ENCODE results near the gene TMEM131. TPM values are rescaled to one million over a fixed set of nuclear protein-coding genes. Genes with fewer than 3 reads are reported as not detected.

Gene TMEM131
- polyA plus RNA-seq, 10 donors, result 37.2 to 58.2 (median 44.1) TPM

DNA sequence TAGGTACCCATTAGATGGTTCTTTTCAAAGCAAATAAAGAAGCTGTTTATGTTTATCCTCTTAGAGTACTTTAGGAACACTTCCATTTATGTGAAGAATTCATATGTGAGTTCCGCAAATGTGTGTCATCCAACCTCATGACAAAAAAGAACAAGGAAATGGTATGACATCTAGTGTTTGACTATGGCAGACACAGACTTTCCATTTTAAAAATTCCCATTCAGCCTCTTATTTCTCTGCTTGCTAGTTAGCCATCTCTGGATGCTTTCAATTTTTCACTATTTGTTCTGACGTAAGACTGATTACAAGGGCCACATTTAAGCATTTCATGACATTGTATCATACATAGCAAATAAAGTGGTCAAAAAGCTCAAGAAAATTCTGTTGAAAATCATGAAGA, 179.3 kb downstream of the TMEM131 start:
- DNase-seq, result no peak

DNA sequence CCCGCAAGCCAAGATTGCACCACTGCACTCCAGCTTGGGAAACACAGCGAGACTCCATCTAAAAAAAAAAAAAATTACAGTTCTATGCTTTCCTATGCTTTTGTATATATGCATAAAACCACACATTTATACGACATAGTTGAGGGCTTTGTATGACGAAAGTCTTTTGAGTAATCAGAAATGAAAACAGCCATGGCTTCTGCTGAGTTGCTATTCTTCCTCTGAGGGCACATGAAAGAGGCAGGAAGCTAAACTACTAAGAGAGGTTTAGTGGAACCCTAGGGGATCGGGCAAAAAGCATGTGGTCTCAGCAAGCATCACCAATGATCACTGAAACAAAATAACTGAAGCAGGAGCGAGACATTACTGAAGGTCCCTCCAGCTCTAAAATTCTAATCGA, 182.8 kb downstream of the TMEM131 start:
- DNase-seq, result no peak

DNA sequence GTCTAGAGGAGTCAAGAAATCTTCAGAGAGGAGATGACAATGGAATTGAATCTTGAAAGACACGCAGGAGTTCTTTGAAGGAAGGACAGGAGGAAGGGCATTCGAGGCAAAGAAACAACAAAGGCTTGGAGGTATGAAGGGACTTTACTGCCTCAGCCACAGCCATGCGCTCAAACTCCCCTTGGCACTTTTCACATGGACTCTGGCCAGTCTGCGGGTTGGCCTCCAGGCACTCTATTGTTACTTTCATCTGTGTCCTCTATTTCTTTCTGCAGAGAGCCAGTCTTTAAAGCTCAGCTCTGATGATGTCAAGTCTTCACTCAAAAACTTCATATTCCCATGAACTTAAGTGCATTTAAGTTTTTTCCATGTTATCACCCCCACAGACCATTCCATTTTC, 186.9 kb downstream of the TMEM131 start:
- DNase-seq, result no peak

DNA sequence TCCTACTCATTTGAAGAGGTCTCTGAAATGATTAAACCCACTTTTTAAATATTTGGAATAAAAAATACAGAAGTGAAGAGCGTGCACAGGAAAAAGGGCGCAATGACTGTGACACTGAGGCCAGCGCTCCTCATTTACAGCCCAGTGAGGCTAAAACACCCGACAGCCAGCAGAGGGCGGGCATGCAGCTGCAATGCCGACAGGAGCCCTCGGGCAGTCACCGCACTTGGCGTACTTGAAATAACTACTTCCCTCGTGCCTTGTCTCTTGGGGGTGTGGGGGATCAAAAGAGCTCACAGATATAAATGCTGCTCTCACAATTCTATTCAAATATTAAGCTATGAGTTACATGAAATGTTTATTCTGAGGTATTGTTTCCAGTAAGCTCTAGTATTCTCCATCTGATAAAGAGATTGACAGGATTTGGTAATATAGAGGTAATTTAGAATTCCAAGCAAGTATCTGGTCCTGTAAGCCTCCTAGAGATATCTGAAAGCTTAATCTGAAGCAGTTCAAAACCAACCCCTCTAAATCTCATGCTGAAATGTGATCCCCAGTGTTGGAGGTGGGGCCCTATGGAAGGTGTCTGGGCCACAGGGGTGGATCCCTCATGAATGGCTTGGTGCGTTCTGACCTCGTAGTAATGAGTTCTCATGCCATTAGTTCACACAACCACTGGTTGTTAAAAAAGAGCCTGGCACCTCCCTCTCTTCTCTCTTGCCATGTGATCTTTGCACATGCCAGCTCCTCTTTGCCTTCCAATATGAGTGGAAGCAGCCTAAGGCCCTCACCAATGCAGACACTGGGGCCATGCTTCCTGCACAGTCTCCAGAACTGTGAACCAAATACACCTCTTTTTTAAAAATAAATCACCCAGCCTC, 188.8 kb downstream of the TMEM131 start:
- peak; percentile 70 to 88 (median 82) for DNase-seq

DNA sequence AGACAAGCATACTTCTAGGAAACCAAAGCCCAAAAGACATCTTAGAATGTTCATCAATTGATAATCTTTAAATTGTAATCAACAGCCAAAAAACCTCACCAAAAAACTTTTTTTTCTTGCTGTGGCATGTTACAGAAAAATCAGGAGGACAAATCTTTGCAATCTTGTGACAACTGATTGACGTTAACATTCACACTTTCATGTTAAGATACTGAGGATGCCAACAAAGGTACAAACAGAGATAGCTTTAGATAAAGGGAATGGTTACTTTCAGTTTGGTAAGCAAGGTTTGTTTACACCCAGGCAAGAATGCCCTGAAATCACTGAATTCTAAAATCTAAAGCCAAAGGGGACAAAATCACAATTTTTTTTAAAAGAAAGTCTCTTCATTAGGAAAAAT, 190.0 kb downstream of the TMEM131 start:
- DNase-seq, result no peak

DNA sequence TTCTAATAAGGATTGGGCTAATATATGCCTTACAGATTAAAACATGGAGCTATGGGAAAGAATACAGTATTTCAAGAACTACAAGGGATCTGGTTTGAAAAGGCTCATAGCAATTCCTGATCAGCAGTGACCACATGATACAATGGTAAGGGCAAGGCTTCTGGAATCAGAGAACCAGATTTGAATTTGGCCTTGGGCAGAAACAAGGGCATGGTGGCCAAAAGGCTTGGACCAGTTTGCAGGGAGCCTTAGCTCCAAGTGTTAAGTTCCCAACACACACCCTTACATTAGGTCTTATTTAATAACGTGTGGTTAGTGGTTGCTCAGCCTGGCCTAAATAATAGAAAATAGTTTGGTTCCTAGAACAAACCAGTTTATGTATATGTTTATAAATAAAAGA, 194.7 kb downstream of the TMEM131 start:
- no peak for DNase-seq

DNA sequence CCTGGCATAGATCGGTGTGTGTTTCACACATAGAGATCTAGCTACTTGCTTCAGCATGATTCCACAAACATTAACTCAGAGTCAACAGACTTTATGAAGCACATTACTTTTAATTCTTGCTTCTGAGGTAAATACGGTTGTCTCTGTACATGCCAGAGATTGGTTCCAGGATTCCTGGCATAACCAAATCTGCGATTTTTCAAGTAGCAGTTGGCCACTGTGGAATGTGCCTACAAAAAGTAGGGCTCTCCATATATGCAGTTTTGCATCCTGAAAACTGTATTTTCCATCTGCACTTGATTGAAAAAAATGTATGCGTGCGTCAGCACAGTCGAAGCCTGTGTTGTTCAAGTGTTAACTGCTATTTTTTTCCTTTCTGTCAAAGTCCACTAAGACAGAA, 197.3 kb downstream of the TMEM131 start:
- DNase-seq, result no peak

DNA sequence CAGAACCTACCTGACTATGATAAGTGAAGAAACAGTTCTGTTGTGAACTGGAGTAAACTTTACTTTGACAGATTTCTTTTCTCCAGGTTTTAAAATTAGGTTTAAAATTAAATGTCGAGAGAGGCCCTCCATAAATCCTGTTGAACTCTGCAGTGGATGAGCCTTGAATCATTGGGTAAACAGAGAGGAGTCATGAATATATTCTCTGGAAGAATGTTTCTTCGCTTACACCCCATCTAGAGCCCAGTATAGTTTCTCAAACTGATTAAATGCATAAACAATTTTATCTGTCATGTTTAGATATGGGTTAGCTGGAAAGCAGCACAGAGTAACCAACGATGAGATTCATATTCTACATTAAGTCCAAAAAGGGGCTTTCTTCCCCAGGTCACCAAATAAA, 198.4 kb downstream of the TMEM131 start:
- DNase-seq, result no peak

DNA sequence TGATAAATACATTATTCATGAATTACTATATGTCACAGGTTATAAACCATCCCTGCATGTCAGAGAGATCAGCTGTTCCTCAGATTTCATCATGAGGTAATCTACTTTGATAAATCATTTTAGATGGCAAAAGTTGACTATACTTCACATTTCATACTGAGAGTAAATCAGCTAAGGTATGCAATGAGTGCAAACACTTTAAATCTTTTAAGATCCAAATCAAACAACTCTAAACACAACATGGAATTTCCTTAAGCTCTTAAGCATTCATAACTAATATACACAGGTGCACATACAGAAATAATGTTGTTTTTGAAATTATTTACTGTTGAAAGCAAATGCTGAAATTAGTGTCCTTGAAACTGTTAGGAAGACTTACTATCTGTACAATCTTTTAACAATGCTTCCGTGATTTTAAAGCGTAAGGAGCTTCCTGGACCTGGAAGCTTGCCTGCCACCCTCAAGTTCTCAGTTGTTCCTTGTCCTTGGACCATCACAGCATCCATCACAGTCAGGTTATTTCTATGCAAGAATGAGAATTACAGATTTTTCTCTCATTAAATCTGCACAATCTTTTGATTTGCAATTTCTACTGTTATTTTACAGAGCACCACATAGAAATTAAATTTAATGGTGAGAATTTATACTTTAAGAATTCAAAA, 199.2 kb downstream of the TMEM131 start:
- no peak for DNase-seq

DNA sequence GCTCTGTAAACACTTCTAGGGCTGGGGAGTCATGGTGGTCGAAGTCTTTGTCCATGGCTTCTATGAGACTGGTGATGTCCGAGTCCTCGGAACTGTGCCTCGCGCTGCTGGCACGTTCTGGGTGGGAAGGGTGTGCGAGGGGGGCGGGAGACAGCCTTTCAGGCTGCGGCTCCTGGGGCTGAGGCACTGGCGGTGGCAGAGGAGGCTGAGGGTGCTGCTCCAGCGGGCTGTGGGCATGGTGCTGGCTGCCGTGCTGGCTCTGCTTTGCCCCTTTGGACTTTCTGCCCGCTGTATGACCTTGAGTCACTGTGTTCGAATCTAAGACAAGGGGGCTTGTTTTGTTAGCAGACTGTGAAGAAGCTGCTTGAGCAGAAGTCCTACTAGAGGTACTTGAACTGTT, 203.3 kb downstream of the TMEM131 start:
- DNase-seq, result no peak

DNA sequence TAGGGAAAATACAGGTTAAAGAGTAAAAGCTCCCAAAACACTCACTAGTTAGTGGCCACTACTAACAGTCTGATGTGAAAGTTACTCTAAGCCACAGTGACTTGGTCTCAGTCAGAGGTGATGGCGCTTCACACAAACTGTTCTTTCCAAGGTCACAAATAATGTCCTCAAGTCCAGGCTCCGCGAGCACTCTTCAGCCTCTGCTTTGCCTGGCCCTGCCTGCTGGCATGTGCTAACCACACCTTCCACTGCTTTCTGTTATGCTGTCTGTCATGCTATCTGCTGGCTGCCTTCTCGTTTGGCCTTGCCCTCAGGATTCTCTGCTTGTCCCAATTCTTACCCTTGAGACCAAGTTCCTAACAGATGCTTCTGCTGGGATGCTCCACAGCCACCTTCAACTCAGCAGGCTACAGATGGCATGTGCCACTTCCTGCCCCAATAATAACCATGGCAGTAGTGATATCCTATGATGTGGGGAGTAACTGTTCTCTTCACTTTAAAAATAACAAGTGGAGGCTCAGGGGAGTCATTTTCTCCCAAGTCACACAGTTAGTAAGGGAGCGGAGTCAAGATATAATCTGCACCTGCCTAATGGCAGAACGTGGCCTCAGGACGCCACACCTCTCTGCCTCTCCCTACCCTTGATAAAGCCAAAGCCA, 206.6 kb downstream of the TMEM131 start:
- no peak for DNase-seq

DNA sequence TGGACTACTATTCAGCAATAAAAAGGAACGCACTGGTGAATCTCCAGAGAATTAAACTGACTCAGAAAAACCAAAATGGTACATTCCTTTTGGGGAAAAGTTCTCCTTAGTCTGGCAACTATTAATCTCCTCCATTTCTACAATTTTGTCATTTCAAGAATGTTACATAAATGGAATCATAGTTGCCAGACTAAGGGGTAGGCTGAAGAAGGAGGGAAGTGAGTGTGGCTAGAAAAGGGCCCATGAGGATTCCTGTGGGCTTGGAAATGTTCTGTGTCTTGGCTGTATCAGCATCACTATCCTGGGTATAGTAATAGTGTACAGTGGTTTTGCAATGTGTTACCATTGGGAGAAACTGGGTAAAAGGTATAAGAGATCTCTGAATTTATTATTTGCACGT, 209.9 kb downstream of the TMEM131 start:
- DNase-seq, result no peak

DNA sequence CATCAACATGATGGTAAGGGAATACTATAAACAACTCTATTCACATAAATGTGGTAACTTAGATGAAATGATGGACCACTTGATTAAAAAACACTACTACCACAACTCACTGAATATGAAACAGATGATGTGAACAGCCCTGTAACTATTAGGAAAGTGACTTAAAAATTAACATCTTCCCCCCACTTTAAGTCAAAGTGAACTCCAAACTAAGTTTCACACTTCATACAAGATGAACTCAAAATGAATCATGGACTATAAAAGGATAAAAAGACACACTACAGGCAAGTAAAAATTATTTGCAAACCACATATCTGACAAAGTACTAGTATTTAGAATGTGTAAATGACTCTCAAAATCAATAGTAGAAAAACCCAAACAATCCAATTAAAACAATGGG, 210.8 kb downstream of the TMEM131 start:
- no peak for DNase-seq

DNA sequence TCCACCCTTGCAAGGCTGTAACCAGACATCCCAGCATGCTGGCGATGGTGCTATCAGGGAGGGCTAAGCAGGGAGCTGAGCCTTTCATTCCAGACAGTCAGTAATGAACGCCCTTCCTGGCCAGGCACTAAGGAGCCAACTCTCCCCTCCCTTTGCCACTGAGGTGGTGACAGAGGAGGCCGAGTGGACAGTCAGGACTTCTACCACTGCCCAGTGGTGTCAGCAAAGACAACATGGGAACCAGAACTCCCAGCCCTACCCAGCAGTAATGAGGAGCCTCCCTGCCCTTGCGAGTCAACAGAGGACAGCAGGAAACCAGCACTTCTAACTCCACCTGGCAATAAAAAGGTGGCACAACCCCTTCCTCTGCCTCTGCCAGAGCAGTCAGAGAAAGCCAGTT, 213.8 kb downstream of the TMEM131 start:
- no peak for DNase-seq

DNA sequence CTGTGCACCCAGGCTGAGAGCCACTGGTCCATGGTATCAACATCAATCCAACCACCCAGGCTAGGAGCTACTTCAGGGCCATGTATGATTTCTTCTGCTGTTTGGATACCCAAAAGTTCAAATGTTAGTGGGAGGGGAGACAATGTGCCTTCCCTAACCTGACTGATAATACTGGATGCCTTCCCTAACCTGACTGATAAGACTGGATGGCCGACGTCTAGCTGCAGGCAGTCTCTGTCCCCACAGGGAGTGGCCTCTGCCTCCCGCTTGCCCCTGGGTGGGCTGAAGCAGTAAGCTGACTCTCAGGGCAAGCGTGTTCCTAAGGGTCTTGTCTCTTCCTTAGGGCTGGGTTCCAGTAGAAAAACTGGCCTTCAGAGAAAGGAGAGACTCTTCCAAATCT, 216.6 kb downstream of the TMEM131 start:
- DNase-seq, result no peak

DNA sequence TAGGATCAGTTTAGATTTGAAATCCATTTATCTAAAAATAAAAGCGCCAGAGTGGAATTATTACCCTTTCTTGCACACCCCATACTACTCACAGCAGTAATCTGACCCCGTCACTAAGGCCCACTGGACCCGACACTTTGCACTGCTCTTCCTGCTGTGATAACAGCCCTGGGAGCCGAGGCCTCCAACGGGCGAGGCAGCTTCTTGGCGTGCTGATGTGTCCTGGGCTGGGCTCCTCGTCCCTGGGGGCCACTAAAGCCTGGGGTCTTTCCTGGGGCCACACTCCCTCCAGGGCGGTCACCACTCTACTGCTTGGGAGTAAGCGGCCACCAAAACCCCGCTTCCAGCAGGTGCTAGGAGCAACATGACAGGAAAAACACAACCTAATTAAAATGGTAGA, 220.7 kb downstream of the TMEM131 start:
- no peak for DNase-seq

DNA sequence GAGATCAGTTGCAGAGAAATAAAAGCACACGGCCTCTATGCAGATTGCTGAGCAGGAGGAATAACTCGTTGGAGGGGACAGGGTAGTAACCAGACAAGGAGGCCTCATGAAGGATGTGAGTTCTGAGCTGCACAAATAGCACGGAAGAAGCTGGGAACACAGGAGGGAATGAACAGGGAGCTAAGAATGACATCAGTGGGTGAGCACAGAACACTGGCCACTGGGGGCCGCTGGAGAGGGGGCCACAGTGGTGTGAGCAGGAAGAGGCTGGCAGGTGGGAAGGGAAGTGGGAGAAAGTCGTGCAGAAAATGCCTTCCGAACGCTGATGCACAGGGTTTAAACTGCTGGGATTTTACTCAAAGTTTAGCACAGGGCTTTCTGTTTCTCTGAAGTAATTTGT, 221.3 kb downstream of the TMEM131 start:
- no peak for DNase-seq

DNA sequence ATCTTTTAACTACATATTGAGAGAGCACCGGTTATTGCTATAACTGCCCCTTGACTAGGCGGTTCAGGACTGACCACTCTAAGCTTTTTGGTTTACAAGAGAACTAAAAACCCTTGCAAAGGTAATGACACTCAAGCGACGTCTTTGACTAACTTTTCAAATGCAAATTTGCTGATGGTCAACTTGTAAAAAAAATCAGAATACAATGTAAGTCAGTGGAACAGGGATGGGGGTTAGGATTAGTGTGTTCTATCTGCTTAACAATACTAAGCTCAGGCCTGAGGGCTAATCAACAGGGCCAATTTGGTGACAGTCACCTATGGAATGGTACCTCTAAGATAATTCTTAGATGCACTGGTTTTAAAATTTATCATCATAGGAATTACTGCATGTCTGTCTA, 225.3 kb downstream of the TMEM131 start:
- DNase-seq, result no peak

DNA sequence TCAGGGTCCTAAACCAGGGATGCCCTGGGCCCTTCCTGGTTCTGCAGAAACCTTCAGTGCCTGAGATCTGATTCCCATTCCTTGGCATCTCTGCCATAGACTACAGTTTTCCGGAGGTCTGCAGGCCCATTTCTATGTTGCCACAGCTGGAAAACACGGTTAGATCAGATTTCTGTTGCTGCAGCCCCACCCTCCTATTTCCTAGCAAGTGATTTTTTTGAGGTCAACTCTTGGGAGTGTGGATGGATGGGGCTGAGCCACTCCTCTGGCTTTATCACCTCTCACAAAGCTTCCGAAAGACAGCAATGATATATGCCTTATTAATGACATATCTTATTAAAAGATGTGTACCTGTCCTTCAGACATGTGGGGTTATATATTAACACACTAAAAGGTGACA, 226.0 kb downstream of the TMEM131 start:
- no peak for DNase-seq

DNA sequence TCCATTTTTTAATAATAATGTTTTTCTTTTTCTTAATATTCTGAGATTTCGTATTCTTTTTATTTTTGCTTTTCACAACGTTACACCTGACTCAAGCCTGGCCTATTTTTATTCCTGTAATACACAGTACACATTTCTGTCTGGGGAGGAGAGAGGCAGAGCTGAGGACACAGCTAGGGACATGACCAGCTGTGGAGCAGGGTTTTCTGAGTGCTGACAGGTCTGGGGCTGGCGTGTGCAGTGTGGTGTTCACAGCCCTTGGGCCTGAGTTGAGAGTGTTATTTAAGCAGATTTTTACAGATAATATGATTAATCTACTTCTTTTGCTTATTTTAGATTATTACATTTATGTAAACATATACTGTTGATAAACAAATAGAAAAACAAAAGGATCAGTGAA, 226.4 kb downstream of the TMEM131 start:
- no peak for DNase-seq

DNA sequence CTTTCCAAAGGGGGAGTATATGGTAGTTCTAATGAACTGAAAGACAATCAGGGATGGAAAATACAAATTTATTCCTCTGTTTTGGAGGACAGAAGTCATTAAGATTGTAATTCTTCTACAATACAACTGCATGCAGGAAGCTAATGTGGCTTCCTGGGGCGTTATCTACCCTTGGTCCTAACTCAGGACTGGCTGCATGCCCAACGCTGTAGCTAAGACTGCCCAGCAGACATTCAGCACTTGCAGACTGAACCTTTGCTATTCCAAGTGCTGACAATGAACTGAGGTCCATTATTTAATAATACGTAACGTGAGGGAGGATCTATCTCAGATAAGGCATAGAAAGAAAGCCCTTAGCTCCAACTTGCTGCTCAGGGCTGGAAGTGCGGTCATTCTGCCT, 229.2 kb downstream of the TMEM131 start:
- DNase-seq, result no peak

DNA sequence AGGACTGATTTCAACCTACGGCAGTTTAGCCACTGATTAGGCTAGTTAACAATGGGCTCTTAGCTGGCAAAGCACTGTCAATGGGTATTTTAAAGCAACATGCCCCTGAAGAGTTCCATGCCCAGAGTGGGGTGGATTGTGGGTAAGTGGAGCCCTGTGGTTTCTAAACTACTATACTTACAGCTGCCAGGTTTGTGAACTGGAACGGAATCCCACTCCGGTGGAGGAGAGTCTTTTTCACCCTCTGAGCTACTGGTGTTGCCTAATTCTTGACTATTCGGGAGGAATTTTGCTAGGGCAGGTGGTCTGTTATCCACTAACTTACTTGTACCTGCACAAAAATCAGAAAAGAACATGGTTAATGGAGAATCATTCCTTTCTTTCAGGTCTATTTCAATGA, 229.8 kb downstream of the TMEM131 start:
- no peak for DNase-seq

Data from muscle of back (tissue), 11 donors.